ENCODE results near the gene ABCA4. TPM values are rescaled to one million over a fixed set of nuclear protein-coding genes. Genes with fewer than 3 reads are reported as not detected.
"Not testable (repeated sequence)": the region's sequence is repeated elsewhere in the genome, so short reads cannot be mapped to it uniquely, and the experiment has no call there.

ABCA4 gene
- polyA plus RNA-seq, 3 donors, result 5.4 to 7.1 (median 6.0) TPM

GRCh38 chr1:94011709-94012595 is 109.0 kb downstream of the ABCA4 start:
- DNase-seq (ENCODE audit: low read depth in 3 of 3, low spot score in 2 of 3), result no peak

- no peak for DNase-seq (ENCODE audit: low read depth in 3 of 3, low spot score in 2 of 3)
Observed at GRCh38 chr1:94011129-94011528, 109.8 kb downstream of the ABCA4 start.

GRCh38 chr1:94009304-94009703 is 111.6 kb downstream of the ABCA4 start:
- no peak for DNase-seq (ENCODE audit: low read depth in 3 of 3, low spot score in 2 of 3)

GRCh38 chr1:94006604-94007003 is 114.3 kb downstream of the ABCA4 start:
- no peak for DNase-seq (ENCODE audit: low read depth in 3 of 3, low spot score in 2 of 3)

- no peak for DNase-seq (ENCODE audit: low read depth in 3 of 3, low spot score in 2 of 3)
Observed at GRCh38 chr1:94004924-94005323, 116.0 kb downstream of the ABCA4 start.

- no peak for DNase-seq (ENCODE audit: low read depth in 3 of 3, low spot score in 2 of 3)
Observed at GRCh38 chr1:94002046-94002787, 118.7 kb downstream of the ABCA4 start.

GRCh38 chr1:94001397-94002045 is 119.4 kb downstream of the ABCA4 start:
- DNase-seq (ENCODE audit: low read depth in 3 of 3, low spot score in 2 of 3), result no peak

- DNase-seq (ENCODE audit: low read depth in 3 of 3, low spot score in 2 of 3), result no peak
Observed at GRCh38 chr1:94000510-94001282, 120.3 kb downstream of the ABCA4 start.

- no peak for DNase-seq (ENCODE audit: low read depth in 3 of 3, low spot score in 2 of 3)
Observed at GRCh38 chr1:93999840-94000415, 121.0 kb downstream of the ABCA4 start.

GRCh38 chr1:93998532-93998931 is 122.4 kb downstream of the ABCA4 start:
- DNase-seq (ENCODE audit: low read depth in 3 of 3, low spot score in 2 of 3), result not testable (repeated sequence)

- no peak for DNase-seq (ENCODE audit: low read depth in 3 of 3, low spot score in 2 of 3)
Observed at GRCh38 chr1:93997756-93998155, 123.2 kb downstream of the ABCA4 start.

- DNase-seq (ENCODE audit: low read depth in 3 of 3, low spot score in 2 of 3), result no peak
Observed at GRCh38 chr1:93995837-93996536, 125.0 kb downstream of the ABCA4 start.

- no peak for DNase-seq (ENCODE audit: low read depth in 3 of 3, low spot score in 2 of 3)
Observed at GRCh38 chr1:93993731-93994130, 127.2 kb downstream of the ABCA4 start.

GRCh38 chr1:93992954-93993353 is 128.0 kb downstream of the ABCA4 start:
- DNase-seq (ENCODE audit: low read depth in 3 of 3, low spot score in 2 of 3), result no peak

GRCh38 chr1:93992190-93992589 is 128.8 kb downstream of the ABCA4 start:
- DNase-seq (ENCODE audit: low read depth in 3 of 3, low spot score in 2 of 3), result no peak

GRCh38 chr1:93991271-93991670 is 129.7 kb downstream of the ABCA4 start:
- no peak for DNase-seq (ENCODE audit: low read depth in 3 of 3, low spot score in 2 of 3)

GRCh38 chr1:93990477-93990876 is 130.5 kb downstream of the ABCA4 start:
- DNase-seq (ENCODE audit: low read depth in 3 of 3, low spot score in 2 of 3), result not testable (repeated sequence)

GRCh38 chr1:93990010-93990409 is 130.9 kb downstream of the ABCA4 start:
- DNase-seq (ENCODE audit: low read depth in 3 of 3, low spot score in 2 of 3), result no peak

GRCh38 chr1:93989601-93990000 is 131.3 kb downstream of the ABCA4 start:
- no peak for DNase-seq (ENCODE audit: low read depth in 3 of 3, low spot score in 2 of 3)

All from right renal cortex interstitium (tissue), 3 donors.